GM23338 (cell line): ENCODE results near the gene CHCHD6.

Experiments
- CREB1 ChIP-seq: fragments of 250-450 bp; sonication (Bioruptor Pico); IDR thresholded peaks from 2 replicates; pipeline ENCODE4 v1.5.0; 2020; ENCODE audit warnings: low read depth, mild to moderate bottlenecking, moderate library complexity
- EZH2 ChIP-seq: fragments of 200-600 bp; sonication (generic); IDR thresholded peaks from one replicate; pipeline ENCODE4 v1.8.0; 2017; ENCODE audit warnings: antibody characterized with exemption, mild to moderate bottlenecking, low read depth; ENCODE audit not compliant: unreplicated experiment
- EZH2phosphoT487 ChIP-seq: fragments of 200-600 bp; sonication (generic); IDR thresholded peaks from one replicate; pipeline ENCODE4 v1.8.1; 2018; ENCODE audit warnings: antibody characterized with exemption; ENCODE audit not compliant: unreplicated experiment
- JUNB ChIP-seq: IDR thresholded peaks from one replicate; pipeline ENCODE4 v1.6.1; 2016; ENCODE audit warnings: antibody characterized with exemption; ENCODE audit not compliant: unreplicated experiment
- NANOG ChIP-seq: IDR thresholded peaks from 2 replicates; pipeline ENCODE4 v1.6.1; 2016; ENCODE audit warnings: antibody characterized with exemption, borderline replicate concordance
- POLR2AphosphoS5 ChIP-seq: IDR thresholded peaks from 2 replicates; pipeline ENCODE4 v1.6.1; 2016; ENCODE audit warnings: antibody characterized with exemption, low read depth
- STAT1 ChIP-seq: IDR thresholded peaks from one replicate; pipeline ENCODE4 v1.6.1; 2016; ENCODE audit warnings: antibody characterized with exemption; ENCODE audit not compliant: unreplicated experiment
- TF ChIP-seq, protein P1 (sequence below), 2 experiments: fragments of 200-600 bp in 1 of 2; sonication (generic) in 1 of 2; conservative IDR thresholded peaks; 2 replicates each; pipeline versions ENCODE4 v1.5.1 to v1.6.1; 2016 to 2017; ENCODE audit warnings: antibody characterized with exemption in 2 of 2, low read depth in 2 of 2, mild to moderate bottlenecking in 2 of 2, moderate library complexity in 1 of 2
- TF ChIP-seq, protein P2 (sequence below): IDR thresholded peaks from one replicate; pipeline ENCODE4 v1.6.1; 2018; ENCODE audit warnings: antibody characterized with exemption; ENCODE audit not compliant: unreplicated experiment
- TF ChIP-seq, protein P3 (sequence below): IDR thresholded peaks from 2 replicates; pipeline ENCODE4 v1.6.1; 2016; ENCODE audit warnings: antibody characterized with exemption
- TF ChIP-seq, protein P4 (sequence below): fragments of 250-450 bp; sonication (Bioruptor Pico); IDR thresholded peaks from 2 replicates; pipeline ENCODE4 v1.5.0; 2020; ENCODE audit warnings: mild to moderate bottlenecking, moderate library complexity

DNA sequence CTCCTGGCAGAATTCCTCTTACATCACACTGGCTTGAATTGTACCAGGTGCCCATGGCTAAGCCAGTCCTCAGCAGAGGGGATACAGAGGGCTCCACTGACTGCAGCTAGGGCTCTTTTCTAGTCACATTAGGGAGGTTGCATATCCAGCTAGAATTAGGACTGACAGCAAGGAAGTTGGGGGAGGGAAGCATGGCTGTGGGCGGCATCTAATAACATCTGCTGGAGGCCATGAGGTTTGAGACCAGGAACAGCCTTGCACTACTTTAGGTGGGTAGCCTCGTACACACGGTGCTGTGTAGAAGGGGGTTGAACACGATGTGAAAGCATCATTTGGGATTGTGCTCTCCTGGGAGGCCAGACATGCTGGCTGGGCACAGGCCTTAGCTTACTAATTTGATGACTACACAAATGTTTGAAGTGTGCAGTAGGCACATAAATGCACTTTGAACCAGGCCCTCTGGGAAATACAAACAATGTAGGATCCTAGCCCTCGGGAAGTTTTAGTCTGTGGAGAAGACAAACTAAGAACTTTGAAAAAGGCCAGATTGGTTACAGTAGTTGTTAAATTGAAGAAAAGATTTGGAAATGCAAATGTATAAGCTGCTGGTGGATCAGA lies 30.2 kb downstream of the CHCHD6 start:
- no peak for TF ChIP-seq JUNB
- no peak for TF ChIP-seq STAT1
- TF ChIP-seq, protein P1, sequence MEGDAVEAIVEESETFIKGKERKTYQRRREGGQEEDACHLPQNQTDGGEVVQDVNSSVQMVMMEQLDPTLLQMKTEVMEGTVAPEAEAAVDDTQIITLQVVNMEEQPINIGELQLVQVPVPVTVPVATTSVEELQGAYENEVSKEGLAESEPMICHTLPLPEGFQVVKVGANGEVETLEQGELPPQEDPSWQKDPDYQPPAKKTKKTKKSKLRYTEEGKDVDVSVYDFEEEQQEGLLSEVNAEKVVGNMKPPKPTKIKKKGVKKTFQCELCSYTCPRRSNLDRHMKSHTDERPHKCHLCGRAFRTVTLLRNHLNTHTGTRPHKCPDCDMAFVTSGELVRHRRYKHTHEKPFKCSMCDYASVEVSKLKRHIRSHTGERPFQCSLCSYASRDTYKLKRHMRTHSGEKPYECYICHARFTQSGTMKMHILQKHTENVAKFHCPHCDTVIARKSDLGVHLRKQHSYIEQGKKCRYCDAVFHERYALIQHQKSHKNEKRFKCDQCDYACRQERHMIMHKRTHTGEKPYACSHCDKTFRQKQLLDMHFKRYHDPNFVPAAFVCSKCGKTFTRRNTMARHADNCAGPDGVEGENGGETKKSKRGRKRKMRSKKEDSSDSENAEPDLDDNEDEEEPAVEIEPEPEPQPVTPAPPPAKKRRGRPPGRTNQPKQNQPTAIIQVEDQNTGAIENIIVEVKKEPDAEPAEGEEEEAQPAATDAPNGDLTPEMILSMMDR (conservative IDR thresholded peaks at IDR 0.05; ENCODE audit: low read depth in 2 of 2): no peak
- TF ChIP-seq EZH2: no peak
- TF ChIP-seq POLR2AphosphoS5: no peak
- TF ChIP-seq, protein P2, sequence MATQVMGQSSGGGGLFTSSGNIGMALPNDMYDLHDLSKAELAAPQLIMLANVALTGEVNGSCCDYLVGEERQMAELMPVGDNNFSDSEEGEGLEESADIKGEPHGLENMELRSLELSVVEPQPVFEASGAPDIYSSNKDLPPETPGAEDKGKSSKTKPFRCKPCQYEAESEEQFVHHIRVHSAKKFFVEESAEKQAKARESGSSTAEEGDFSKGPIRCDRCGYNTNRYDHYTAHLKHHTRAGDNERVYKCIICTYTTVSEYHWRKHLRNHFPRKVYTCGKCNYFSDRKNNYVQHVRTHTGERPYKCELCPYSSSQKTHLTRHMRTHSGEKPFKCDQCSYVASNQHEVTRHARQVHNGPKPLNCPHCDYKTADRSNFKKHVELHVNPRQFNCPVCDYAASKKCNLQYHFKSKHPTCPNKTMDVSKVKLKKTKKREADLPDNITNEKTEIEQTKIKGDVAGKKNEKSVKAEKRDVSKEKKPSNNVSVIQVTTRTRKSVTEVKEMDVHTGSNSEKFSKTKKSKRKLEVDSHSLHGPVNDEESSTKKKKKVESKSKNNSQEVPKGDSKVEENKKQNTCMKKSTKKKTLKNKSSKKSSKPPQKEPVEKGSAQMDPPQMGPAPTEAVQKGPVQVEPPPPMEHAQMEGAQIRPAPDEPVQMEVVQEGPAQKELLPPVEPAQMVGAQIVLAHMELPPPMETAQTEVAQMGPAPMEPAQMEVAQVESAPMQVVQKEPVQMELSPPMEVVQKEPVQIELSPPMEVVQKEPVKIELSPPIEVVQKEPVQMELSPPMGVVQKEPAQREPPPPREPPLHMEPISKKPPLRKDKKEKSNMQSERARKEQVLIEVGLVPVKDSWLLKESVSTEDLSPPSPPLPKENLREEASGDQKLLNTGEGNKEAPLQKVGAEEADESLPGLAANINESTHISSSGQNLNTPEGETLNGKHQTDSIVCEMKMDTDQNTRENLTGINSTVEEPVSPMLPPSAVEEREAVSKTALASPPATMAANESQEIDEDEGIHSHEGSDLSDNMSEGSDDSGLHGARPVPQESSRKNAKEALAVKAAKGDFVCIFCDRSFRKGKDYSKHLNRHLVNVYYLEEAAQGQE: no peak
- TF ChIP-seq EZH2phosphoT487: no peak
- TF ChIP-seq NANOG: no peak
- no peak for TF ChIP-seq CREB1 (CRISPR knock-in tag)
- TF ChIP-seq, protein P3, sequence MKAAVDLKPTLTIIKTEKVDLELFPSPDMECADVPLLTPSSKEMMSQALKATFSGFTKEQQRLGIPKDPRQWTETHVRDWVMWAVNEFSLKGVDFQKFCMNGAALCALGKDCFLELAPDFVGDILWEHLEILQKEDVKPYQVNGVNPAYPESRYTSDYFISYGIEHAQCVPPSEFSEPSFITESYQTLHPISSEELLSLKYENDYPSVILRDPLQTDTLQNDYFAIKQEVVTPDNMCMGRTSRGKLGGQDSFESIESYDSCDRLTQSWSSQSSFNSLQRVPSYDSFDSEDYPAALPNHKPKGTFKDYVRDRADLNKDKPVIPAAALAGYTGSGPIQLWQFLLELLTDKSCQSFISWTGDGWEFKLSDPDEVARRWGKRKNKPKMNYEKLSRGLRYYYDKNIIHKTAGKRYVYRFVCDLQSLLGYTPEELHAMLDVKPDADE: no peak
- TF ChIP-seq, protein P4, sequence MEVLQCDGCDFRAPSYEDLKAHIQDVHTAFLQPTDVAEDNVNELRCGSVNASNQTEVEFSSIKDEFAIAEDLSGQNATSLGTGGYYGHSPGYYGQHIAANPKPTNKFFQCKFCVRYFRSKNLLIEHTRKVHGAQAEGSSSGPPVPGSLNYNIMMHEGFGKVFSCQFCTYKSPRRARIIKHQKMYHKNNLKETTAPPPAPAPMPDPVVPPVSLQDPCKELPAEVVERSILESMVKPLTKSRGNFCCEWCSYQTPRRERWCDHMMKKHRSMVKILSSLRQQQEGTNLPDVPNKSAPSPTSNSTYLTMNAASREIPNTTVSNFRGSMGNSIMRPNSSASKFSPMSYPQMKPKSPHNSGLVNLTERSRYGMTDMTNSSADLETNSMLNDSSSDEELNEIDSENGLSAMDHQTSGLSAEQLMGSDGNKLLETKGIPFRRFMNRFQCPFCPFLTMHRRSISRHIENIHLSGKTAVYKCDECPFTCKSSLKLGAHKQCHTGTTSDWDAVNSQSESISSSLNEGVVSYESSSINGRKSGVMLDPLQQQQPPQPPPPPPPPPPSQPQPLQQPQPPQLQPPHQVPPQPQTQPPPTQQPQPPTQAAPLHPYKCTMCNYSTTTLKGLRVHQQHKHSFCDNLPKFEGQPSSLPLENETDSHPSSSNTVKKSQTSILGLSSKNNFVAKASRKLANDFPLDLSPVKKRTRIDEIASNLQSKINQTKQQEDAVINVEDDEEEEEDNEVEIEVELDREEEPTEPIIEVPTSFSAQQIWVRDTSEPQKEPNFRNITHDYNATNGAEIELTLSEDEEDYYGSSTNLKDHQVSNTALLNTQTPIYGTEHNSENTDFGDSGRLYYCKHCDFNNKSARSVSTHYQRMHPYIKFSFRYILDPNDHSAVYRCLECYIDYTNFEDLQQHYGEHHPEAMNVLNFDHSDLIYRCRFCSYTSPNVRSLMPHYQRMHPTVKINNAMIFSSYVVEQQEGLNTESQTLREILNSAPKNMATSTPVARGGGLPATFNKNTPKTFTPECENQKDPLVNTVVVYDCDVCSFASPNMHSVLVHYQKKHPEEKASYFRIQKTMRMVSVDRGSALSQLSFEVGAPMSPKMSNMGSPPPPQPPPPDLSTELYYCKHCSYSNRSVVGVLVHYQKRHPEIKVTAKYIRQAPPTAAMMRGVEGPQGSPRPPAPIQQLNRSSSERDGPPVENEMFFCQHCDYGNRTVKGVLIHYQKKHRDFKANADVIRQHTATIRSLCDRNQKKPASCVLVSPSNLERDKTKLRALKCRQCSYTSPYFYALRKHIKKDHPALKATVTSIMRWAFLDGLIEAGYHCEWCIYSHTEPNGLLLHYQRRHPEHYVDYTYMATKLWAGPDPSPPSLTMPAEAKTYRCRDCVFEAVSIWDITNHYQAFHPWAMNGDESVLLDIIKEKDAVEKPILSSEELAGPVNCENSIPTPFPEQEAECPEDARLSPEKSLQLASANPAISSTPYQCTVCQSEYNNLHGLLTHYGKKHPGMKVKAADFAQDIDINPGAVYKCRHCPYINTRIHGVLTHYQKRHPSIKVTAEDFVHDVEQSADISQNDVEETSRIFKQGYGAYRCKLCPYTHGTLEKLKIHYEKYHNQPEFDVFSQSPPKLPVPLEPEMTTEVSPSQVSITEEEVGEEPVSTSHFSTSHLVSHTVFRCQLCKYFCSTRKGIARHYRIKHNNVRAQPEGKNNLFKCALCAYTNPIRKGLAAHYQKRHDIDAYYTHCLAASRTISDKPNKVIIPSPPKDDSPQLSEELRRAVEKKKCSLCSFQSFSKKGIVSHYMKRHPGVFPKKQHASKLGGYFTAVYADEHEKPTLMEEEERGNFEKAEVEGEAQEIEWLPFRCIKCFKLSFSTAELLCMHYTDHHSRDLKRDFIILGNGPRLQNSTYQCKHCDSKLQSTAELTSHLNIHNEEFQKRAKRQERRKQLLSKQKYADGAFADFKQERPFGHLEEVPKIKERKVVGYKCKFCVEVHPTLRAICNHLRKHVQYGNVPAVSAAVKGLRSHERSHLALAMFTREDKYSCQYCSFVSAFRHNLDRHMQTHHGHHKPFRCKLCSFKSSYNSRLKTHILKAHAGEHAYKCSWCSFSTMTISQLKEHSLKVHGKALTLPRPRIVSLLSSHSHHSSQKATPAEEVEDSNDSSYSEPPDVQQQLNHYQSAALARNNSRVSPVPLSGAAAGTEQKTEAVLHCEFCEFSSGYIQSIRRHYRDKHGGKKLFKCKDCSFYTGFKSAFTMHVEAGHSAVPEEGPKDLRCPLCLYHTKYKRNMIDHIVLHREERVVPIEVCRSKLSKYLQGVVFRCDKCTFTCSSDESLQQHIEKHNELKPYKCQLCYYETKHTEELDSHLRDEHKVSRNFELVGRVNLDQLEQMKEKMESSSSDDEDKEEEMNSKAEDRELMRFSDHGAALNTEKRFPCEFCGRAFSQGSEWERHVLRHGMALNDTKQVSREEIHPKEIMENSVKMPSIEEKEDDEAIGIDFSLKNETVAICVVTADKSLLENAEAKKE: no peak
